Right renal pelvis (tissue), 4 donors: Measurements from ENCODE around the gene TEX35. TPM values are rescaled to one million over a fixed set of nuclear protein-coding genes. Genes with fewer than 3 reads are reported as not detected.

ENCODE experiments used
- DNase-seq, 4 donors: peaks; one replicate each; pipeline ENCODE4 v3.0.0-alpha.2; 2013; ENCODE audit warnings: low read depth in 4 of 4, low spot score in 3 of 4, missing footprints in 1 of 4
- polyA plus RNA-seq, 4 donors: library from polyadenylated mRNA; unstranded; fragments of 120-200 nt; gene quantifications; one replicate each; pipeline ENCODE4 v1.2.1, GENCODE V29; 2013; ENCODE audit not compliant: insufficient read length in 4 of 4

Gene TEX35
- polyA plus RNA-seq, 4 donors = not detected

GRCh38 chr1:178571807-178572206 is 58.9 kb downstream of the TEX35 start:
- DNase-seq = no peak

Other genes with a start within 250 kb of the TEX35 start
- gene CLEC20A, start 16.1 kb upstream of the TEX35 start, polyA plus RNA-seq = under 1 TPM; 0.22 to 0.63 (median 0.34) TPM
- 10 to 100 TPM; 31.2 to 36.0 (median 32.4) TPM for gene RALGPS2, start 212.1 kb downstream of the TEX35 start, polyA plus RNA-seq